ENCODE results near the gene CIPC.

CIPC gene

DNA sequence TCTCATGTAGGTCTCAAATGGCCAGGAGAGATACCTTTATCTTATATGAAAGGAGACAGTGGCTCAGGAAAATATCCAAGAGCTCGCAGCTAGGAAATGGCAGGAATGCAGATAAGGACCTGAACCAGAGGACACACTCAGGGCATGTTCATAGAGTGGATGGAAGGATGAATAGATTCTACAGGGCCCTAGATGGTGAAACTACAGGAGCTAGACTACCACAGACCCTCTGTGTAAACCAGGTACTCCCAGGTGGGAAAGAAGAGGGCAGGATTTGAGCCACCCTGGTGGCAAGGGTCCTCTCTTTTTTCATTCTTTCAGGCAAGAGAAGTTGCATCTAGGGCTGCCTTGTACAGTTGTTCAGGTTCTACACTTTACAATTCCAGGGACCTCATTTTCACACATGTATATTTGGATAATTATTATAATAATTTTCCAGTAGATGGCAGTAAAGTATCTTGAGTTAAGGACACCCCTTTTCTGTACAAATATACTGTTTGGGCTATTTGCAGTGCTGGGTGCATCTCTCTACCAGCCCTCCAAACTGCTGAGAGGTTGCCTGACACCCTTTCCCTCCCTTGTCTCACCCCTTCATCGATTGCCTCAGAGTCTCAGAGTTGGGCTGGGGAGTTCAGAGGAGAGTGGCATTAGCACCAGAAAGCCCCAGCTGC is 54.0 kb downstream of the CIPC start:
- Mint-ChIP-seq H3K27me3 (peaks cover 21% of the 10 kb centered on the region), H3K36me3 (ENCODE audit: low read depth) (no peaks in the 10 kb centered on the region), H3K4me3 (no peak overlapping the region), H3K4me1 (ENCODE audit: low read depth) (no peaks in the 10 kb centered on the region), H3K9me3 (no peaks in the 10 kb centered on the region), H3K27ac (no peak overlapping the region)
- intact Hi-C loops (cut with micrococcal nuclease), result loop anchor here (1.0 to 10.0 kb wide), 2 partner anchors 63 to 164 kb away; no protein-coding TSS in a partner anchor

GRCh38 chr14:77153802-77154201 is 55.7 kb downstream of the CIPC start:
- H3K4me1 Mint-ChIP-seq (ENCODE audit: low read depth), result no peaks in the 10 kb centered on the region
- intact Hi-C loops (cut with micrococcal nuclease), result loop anchor here (10.0 kb wide), 1 partner anchor 61 kb away; no protein-coding TSS in a partner anchor
- no peak overlapping the region for H3K27ac Mint-ChIP-seq
- no peaks in the 10 kb centered on the region for H3K9me3 Mint-ChIP-seq
- H3K27me3 Mint-ChIP-seq, result peaks cover 29% of the 10 kb centered on the region
- H3K36me3 Mint-ChIP-seq (ENCODE audit: low read depth), result no peaks in the 10 kb centered on the region
- H3K4me3 Mint-ChIP-seq, result no peak overlapping the region

- Mint-ChIP-seq H3K4me3 (no peak overlapping the region), H3K27me3 (peaks cover 28% of the 10 kb centered on the region), H3K36me3 (ENCODE audit: low read depth) (no peaks in the 10 kb centered on the region), H3K4me1 (ENCODE audit: low read depth) (no peaks in the 10 kb centered on the region), H3K9me3 (no peaks in the 10 kb centered on the region), H3K27ac (no peak overlapping the region)
- intact Hi-C loops (cut with micrococcal nuclease), result loop anchor here (10.0 kb wide), 1 partner anchor 60 kb away; no protein-coding TSS in a partner anchor
These were observed 56.4 kb downstream of the CIPC start for GRCh38 chr14:77154421-77154820.

DNA sequence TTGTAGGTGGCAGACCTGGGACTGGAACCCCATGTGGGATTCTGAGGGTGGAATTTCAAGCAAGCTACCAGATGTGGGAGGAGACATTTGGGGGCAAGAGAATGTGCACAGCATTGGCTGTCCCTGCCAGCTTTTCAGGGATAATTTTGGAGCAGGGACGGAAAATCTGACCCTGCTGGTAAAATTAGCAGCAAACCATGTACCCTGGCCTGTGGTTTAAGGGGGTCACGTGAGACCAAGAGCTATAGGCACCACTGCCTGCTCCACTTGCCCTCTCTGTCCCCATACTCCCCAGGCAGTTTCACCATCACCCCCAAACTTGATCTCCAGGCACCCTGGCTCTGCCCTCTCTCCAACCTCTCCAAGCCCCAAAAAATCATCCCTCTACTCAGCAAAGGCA is 57.0 kb downstream of the CIPC start:
- no peak overlapping the region for H3K27ac Mint-ChIP-seq
- no peak overlapping the region for H3K4me3 Mint-ChIP-seq
- intact Hi-C loops (cut with micrococcal nuclease), result loop anchor here (10.0 kb wide), 1 partner anchor 60 kb away; no protein-coding TSS in a partner anchor
- no peaks in the 10 kb centered on the region for H3K36me3 Mint-ChIP-seq (ENCODE audit: low read depth)
- no peaks in the 10 kb centered on the region for H3K9me3 Mint-ChIP-seq
- peaks cover 28% of the 10 kb centered on the region for H3K27me3 Mint-ChIP-seq
- no peaks in the 10 kb centered on the region for H3K4me1 Mint-ChIP-seq (ENCODE audit: low read depth)

DNA sequence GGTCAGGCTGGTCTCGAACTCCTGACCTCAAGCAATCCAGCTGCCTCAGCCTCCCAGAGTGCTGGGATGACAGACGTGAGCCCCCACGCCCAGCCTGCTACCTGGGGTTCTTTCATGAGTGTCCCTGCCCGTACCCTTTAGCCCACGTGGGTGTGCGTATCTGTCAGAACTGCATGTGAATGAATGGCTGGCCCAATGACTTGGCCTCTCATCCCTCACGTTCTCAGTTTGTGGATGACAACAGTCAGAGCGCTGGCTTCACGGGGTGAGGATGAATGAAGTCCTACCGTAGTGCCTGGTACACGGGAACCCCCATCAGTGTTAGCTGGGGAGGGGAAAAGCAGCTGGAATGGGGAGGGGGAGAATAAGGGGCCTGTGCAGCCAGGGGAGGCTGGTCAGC is 59.7 kb downstream of the CIPC start:
- no peaks in the 10 kb centered on the region for H3K4me1 Mint-ChIP-seq (ENCODE audit: low read depth)
- peaks cover 38% of the 10 kb centered on the region for H3K27me3 Mint-ChIP-seq
- no peaks in the 10 kb centered on the region for H3K36me3 Mint-ChIP-seq (ENCODE audit: low read depth)
- intact Hi-C loops (cut with micrococcal nuclease), result loop anchor here (10.0 kb wide), 1 partner anchor 57 kb away; no protein-coding TSS in a partner anchor
- no peak overlapping the region for H3K27ac Mint-ChIP-seq
- no peak overlapping the region for H3K4me3 Mint-ChIP-seq
- no peaks in the 10 kb centered on the region for H3K9me3 Mint-ChIP-seq

DNA sequence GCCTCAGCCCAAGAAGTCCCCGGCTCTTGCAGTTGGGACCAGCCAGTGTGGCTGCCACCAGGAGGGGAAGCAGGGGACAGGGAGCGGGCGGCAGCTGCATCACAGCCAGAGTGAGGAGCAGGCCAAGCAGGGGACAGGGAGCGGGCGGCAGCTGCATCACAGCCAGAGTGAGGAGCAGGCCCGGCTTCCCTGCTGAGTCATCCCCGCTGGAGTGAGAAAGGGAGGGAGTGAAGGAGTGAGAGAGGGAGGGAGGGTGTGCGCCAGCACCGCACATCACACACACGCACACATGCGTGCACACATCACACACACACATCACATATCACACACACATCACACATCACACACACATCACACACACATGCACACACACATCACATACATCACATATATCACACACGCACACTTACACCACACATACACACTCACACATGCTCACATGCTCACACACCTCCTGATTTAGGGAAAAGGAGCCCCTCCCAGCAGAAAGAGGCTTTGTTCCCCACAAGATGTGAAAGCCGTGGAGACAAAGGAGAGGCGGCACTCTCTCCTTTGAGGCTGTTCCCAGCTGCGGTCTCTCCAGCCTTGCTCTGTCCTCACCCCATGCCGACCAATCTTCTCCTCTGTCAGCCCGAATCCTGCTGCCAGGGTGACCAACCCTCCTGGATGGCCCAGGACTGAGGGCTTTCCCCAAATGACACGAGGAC is 60.3 kb downstream of the CIPC start:
- H3K27me3 Mint-ChIP-seq, result peaks cover 36% of the 10 kb centered on the region

DNA sequence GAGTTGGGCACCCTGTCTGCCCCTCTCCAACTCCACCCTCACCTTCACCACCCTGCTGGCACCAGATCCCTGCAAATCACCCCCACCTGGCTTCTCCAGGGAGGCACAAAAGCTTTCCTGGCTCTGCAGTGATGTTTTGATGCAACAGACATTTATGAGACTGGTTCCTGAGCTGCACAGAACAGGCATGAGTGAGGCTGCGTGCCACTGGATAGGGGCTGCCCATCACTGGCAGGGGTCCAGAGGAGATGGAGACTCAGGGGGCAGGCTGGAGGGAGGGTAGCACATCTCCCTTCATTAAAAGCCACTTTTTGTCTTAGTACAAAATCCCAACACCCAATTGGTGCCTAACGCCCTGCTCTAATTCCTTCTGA is 60.8 kb downstream of the CIPC start:
- Mint-ChIP-seq H3K4me1 (ENCODE audit: low read depth) (no peaks in the 10 kb centered on the region), H3K4me3 (no peak overlapping the region), H3K36me3 (ENCODE audit: low read depth) (no peaks in the 10 kb centered on the region), H3K27me3 (peaks cover 34% of the 10 kb centered on the region), H3K9me3 (no peaks in the 10 kb centered on the region), H3K27ac (no peak overlapping the region)
- intact Hi-C loops (cut with micrococcal nuclease), result loop anchor here (10.0 kb wide), 1 partner anchor 56 kb away; no protein-coding TSS in a partner anchor

More for the DNA sequence above, 60.3 kb downstream of the CIPC start:
- no peak overlapping the region for H3K4me3 Mint-ChIP-seq
- no peak overlapping the region for H3K27ac Mint-ChIP-seq
- intact Hi-C loops (cut with micrococcal nuclease), result loop anchor here (10.0 kb wide), 1 partner anchor 56 kb away; no protein-coding TSS in a partner anchor
- H3K4me1 Mint-ChIP-seq (ENCODE audit: low read depth), result no peaks in the 10 kb centered on the region
- H3K9me3 Mint-ChIP-seq, result no peaks in the 10 kb centered on the region
- no peaks in the 10 kb centered on the region for H3K36me3 Mint-ChIP-seq (ENCODE audit: low read depth)

DNA sequence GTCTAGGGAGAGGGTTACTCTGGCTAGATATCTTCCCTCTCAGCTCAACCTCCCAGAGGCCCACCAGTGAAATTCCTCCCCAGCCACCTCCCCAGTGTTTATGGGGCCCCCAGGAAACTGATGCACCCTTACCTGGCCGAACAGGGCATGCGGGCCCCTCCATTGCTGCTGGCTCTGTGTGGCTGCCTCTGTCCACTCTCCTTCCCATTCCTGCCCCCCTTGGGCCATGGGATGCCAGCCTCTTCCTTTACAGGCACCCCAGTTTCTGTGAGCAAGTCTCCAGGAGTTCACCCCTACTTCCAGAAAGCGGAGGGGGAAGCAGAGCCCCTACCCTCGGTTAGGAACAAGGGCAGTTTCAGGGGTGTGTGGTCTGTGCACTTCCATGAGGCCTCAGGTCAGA is 63.0 kb downstream of the CIPC start:
- Mint-ChIP-seq H3K27me3 (peaks cover 29% of the 10 kb centered on the region), H3K9me3 (no peaks in the 10 kb centered on the region), H3K4me1 (ENCODE audit: low read depth) (peaks cover 4% of the 10 kb centered on the region), H3K4me3 (no peak overlapping the region), H3K36me3 (ENCODE audit: low read depth) (no peaks in the 10 kb centered on the region), H3K27ac (no peak overlapping the region)
- intact Hi-C loops (cut with micrococcal nuclease), result no loop called here
